ENCODE data around the gene TMCC1.

Gene TMCC1

GRCh38 chr3:129610276-129610675 is 283.2 kb downstream of the TMCC1 start:
- no peak overlapping the region for H3K4me3 ChIP-seq (ENCODE audit: low read length)
- no peak for DNase-seq (ENCODE audit: low read depth)
- TF ChIP-seq CTCF (IDR thresholded peaks at IDR 0.05; ENCODE audit: insufficient read depth, low read depth, low read length, missing control alignments) = no peak

GRCh38 chr3:129609591-129610182 is 283.8 kb downstream of the TMCC1 start:
- no peak overlapping the region for H3K4me3 ChIP-seq (ENCODE audit: low read length)
- DNase-seq (ENCODE audit: low read depth) = no peak
- no peak for TF ChIP-seq CTCF (IDR thresholded peaks at IDR 0.05; ENCODE audit: insufficient read depth, low read depth, low read length, missing control alignments)

GRCh38 chr3:129608936-129609590 is 284.4 kb downstream of the TMCC1 start:
- H3K4me3 ChIP-seq (ENCODE audit: low read length) = no peak overlapping the region
- no peak for TF ChIP-seq CTCF (IDR thresholded peaks at IDR 0.05; ENCODE audit: insufficient read depth, low read depth, low read length, missing control alignments)
- DNase-seq (ENCODE audit: low read depth) = no peak

GRCh38 chr3:129608087-129608935 is 285.2 kb downstream of the TMCC1 start:
- H3K4me3 ChIP-seq (ENCODE audit: low read length) = no peak overlapping the region
- DNase-seq (ENCODE audit: low read depth) = peak; percentile 34
- TF ChIP-seq CTCF (IDR thresholded peaks at IDR 0.05; ENCODE audit: insufficient read depth, low read depth, low read length, missing control alignments) = no peak

- no peak for TF ChIP-seq CTCF (IDR thresholded peaks at IDR 0.05; ENCODE audit: insufficient read depth, low read depth, low read length, missing control alignments)
- DNase-seq (ENCODE audit: low read depth) = no peak
- no peak overlapping the region for H3K4me3 ChIP-seq (ENCODE audit: low read length)
These were observed 286.0 kb downstream of the TMCC1 start for GRCh38 chr3:129607391-129608068.

GRCh38 chr3:129606636-129607390 is 286.7 kb downstream of the TMCC1 start, which contains the start of gene PLXND1:
Gene PLXND1, minus strand, starts transcription at chr3:129606676. Its CDS starts 37 bp downstream, at chr3:129606639.
- peak within 1 kb of the TSS; percentile 41 for H3K4me3 ChIP-seq (ENCODE audit: low read length)
- no peak for TF ChIP-seq CTCF (IDR thresholded peaks at IDR 0.05; ENCODE audit: insufficient read depth, low read depth, low read length, missing control alignments)
- peak; percentile 26 for DNase-seq (ENCODE audit: low read depth)
